HepG2 (cell line): ENCODE results near the gene AASDHPPT. TPM values are rescaled to one million over a fixed set of nuclear protein-coding genes. Genes with fewer than 3 reads are reported as not detected.

ENCODE experiments used
- ATAC-seq: fragments of 200-7000 bp; cut with Tn5 transposase; 3 replicates; pipeline ENCODE4 v1.9.1; 2020; ENCODE audit warnings: mild to moderate bottlenecking, moderate library complexity
- BruUV-seq: library from RNA; stranded (reverse); fragments of 400-500 nt; replicated peaks from 2 replicates; lab custom pipeline; 2021; lab: Mats Ljungman, UMichigan
- CTCF ChIA-PET: fragments of 300-600 bp; formaldehyde crosslinking; extraction: SDS; loops from one replicate; lab custom pipeline; 2021; ENCODE audit warnings: low total read pairs, inconsistent platforms, low intra/inter-chr PET ratio; lab: Yijun Ruan, JAX
- POLR2A ChIA-PET: fragments of 350-600 bp; sonication (Branson Sonifier 250); formaldehyde crosslinking; loops from one replicate; lab custom pipeline; 2020; ENCODE audit warnings: antibody characterized with exemption, inconsistent platforms; lab: Yijun Ruan, JAX
- DNase-seq: peaks from one replicate; pipeline ENCODE4 v3.0.0-alpha.2; 2015; ENCODE audit warnings: low spot score
- FAIRE-seq: peaks from 3 replicates; lab custom pipeline; 2011; peaks lifted over from hg19 to GRCh38; lab: Jason Lieb, UNC
- H2AFZ ChIP-seq: one replicate; pipeline ENCODE4 v1.6.1; 2011; ENCODE audit warnings: low read length, inconsistent platforms
- H3K27ac ChIP-seq: fragments of 300-600 bp; 3 replicates; pipeline ENCODE4 v1.8.0; 2011; ENCODE audit warnings: mixed run types, mild to moderate bottlenecking, mixed read lengths, low read length, inconsistent platforms; ENCODE audit not compliant: insufficient read depth; ENCODE audit errors: extremely low read length
- H3K27me3 ChIP-seq, 2 experiments: fragments of 200-600 bp in 1 of 2; 2 replicates in 1 of 2; 3 replicates in 1 of 2; pipeline versions ENCODE4 v1.6.0 to v1.8.0; 2011; ENCODE audit warnings: low read length in 2 of 2, mild to moderate bottlenecking in 2 of 2, moderate library complexity in 2 of 2, inconsistent platforms in 1 of 2; ENCODE audit not compliant: insufficient read depth in 2 of 2, control insufficient read depth in 1 of 2
- H3K36me3 ChIP-seq, 2 experiments: fragments of 200-600 bp in 1 of 2; replicated peaks in 1 of 2; 2 replicates in 1 of 2; 3 replicates in 1 of 2; pipeline versions ENCODE4 v1.5.1 to v1.8.0; 2011; ENCODE audit warnings: low read length in 2 of 2, inconsistent platforms in 1 of 2; ENCODE audit not compliant: insufficient read depth in 2 of 2, control insufficient read depth in 1 of 2
- H3K4me1 ChIP-seq: 2 replicates; pipeline ENCODE4 v1.5.1; 2012; ENCODE audit warnings: low read length, inconsistent platforms; ENCODE audit not compliant: insufficient read depth
- H3K4me2 ChIP-seq: 2 replicates; pipeline ENCODE4 v1.6.0; 2011; ENCODE audit warnings: low read depth, low read length, inconsistent platforms
- H3K4me3 ChIP-seq, 3 experiments: fragments of 200-600 bp in 1 of 3; sonication (generic), shearing (Covaris generic) in 1 of 3; replicated peaks in 1 of 3; 2 replicates each; pipeline ENCODE4 v1.5.1; 2011 to 2016; ENCODE audit warnings: low read length in 3 of 3, inconsistent platforms in 2 of 3, low read depth in 2 of 3, mild to moderate bottlenecking in 2 of 3, control low read depth in 1 of 3, mixed read lengths in 1 of 3; ENCODE audit not compliant: insufficient read depth in 1 of 3
- H3K79me2 ChIP-seq: one replicate; pipeline ENCODE4 v1.6.1; 2011; ENCODE audit warnings: low read length, inconsistent platforms; ENCODE audit not compliant: insufficient read depth
- H3K9ac ChIP-seq: 2 replicates; pipeline ENCODE4 v1.6.0; 2011; ENCODE audit warnings: mild to moderate bottlenecking, low read depth, low read length, inconsistent platforms; ENCODE audit not compliant: insufficient read depth
- H3K9me3 ChIP-seq: 2 replicates; pipeline ENCODE4 v1.5.1; 2012; ENCODE audit warnings: mild to moderate bottlenecking, low read length
- H4K20me1 ChIP-seq: 2 replicates; pipeline ENCODE4 v1.6.0; 2011; ENCODE audit warnings: inconsistent platforms, mild to moderate bottlenecking, low read length, moderate library complexity; ENCODE audit not compliant: insufficient read depth
- AKAP8 ChIP-seq: sonication (generic); formaldehyde crosslinking; IDR thresholded peaks from 2 replicates; pipeline ENCODE4 v1.5.1; 2020; ENCODE audit warnings: mild to moderate bottlenecking, missing genetic modification reagents
- ATM ChIP-seq: fragments of 450-650 bp; IDR thresholded peaks from 2 replicates; pipeline ENCODE4 v1.7.1; 2017; ENCODE audit warnings: mild to moderate bottlenecking, borderline replicate concordance
- ETV5 ChIP-seq: IDR thresholded peaks from 2 replicates; pipeline ENCODE4 v1.6.1; 2018; ENCODE audit warnings: missing biosample characterization, missing genetic modification reagents, inconsistent platforms, borderline replicate concordance
- FOXO4 ChIP-seq: sonication (generic); formaldehyde crosslinking; conservative IDR thresholded peaks from 2 replicates; pipeline ENCODE4 v1.8.1; 2023; ENCODE audit warnings: missing genetic modification reagents
- GZF1 ChIP-seq: sonication (generic); formaldehyde crosslinking; IDR thresholded peaks from 2 replicates; pipeline ENCODE4 v1.5.1; 2020; ENCODE audit warnings: mild to moderate bottlenecking, missing genetic modification reagents
- IKZF1 ChIP-seq: fragments of 450-650 bp; IDR thresholded peaks from 2 replicates; pipeline ENCODE4 v1.7.1; 2016
- MTA3 ChIP-seq: sonication (generic); formaldehyde crosslinking; IDR thresholded peaks from 2 replicates; pipeline ENCODE4 v1.4.0; 2020; ENCODE audit warnings: missing genetic modification reagents
- NCOA5 ChIP-seq: sonication (generic); formaldehyde crosslinking; IDR thresholded peaks from 2 replicates; pipeline ENCODE4 v1.4.0; 2020; ENCODE audit warnings: missing genetic modification reagents
- NFE2 ChIP-seq: sonication (generic); formaldehyde crosslinking; IDR thresholded peaks from 2 replicates; pipeline ENCODE4 v1.4.0; 2020; ENCODE audit warnings: missing genetic modification reagents
- SP2 ChIP-seq: sonication (generic); formaldehyde crosslinking; IDR thresholded peaks from 2 replicates; pipeline ENCODE4 v1.5.1; 2020; ENCODE audit warnings: mild to moderate bottlenecking, missing genetic modification reagents
- ZBTB37 ChIP-seq: sonication (generic); formaldehyde crosslinking; IDR thresholded peaks from 2 replicates; pipeline ENCODE4 v1.4.0; 2020; ENCODE audit warnings: mild to moderate bottlenecking, missing genetic modification reagents
- ZIK1 ChIP-seq: sonication (generic); formaldehyde crosslinking; IDR thresholded peaks from 2 replicates; pipeline ENCODE4 v1.5.0; 2020; ENCODE audit warnings: mild to moderate bottlenecking, low read depth, missing genetic modification reagents, borderline replicate concordance
- ZNF768 ChIP-seq: sonication (generic); formaldehyde crosslinking; IDR thresholded peaks from 2 replicates; pipeline ENCODE4 v1.4.0; 2020; ENCODE audit warnings: missing genetic modification reagents
- WGBS: methylation state at CpG from one replicate; pipeline ENCODE4 v1.1.6; 2017; ENCODE audit warnings: low lambda C conversion rate; 5-methylcytosine and 5-hydroxymethylcytosine counted together
- in situ Hi-C: cut with HindIII; loops from 2 replicates; pipeline ENCODE4 v1.10.0; 2017; ENCODE audit warnings: low pct_unique_long_range_greater_than_20kb; ENCODE audit not compliant: extremely low pct_ligation_motif_present
- intact Hi-C: fragments of 100-400 bp; cut with micrococcal nuclease; formaldehyde crosslinking; loops from one replicate; pipeline ENCODE4 v1.10.0; 2022; ENCODE audit not compliant: unreplicated experiment
- polyA plus RNA-seq, 8 experiments: library from polyadenylated mRNA; depleted of rRNA in 3 of 8; stranded (reverse) in 7 of 8; unstranded in 1 of 8; fragments of >200 nt; fragmentation: Illumina TruSeq in 4 of 8; extraction: Trizol in 4 of 8; gene quantifications; 2 replicates each; pipeline versions ENCODE4 v1.2.1 to v1.2.3, GENCODE V29; 2011 to 2016; ENCODE audit warnings: low read depth in 4 of 8, missing spikeins in 1 of 8, mixed read lengths in 1 of 8; ENCODE audit not compliant: insufficient read depth in 1 of 8
- total RNA-seq, 5 experiments: library from RNA; depleted of rRNA; stranded (reverse); fragments of >200 nt; fragmentation: Illumina TruSeq; extraction: Trizol; gene quantifications; 2 replicates each; pipeline ENCODE4 v1.2.3, GENCODE V29; 2016; ENCODE audit warnings: low read depth in 1 of 5
- TF ChIP-seq, protein P1 (sequence below): sonication (generic); formaldehyde crosslinking; conservative IDR thresholded peaks from 2 replicates; pipeline ENCODE4 v1.4.0; 2020; ENCODE audit warnings: missing genetic modification reagents
- TF ChIP-seq, protein P2 (sequence below): IDR thresholded peaks from 2 replicates; pipeline ENCODE4 v1.6.1; 2012; ENCODE audit warnings: low read length, improper control_type of control experiment

AASDHPPT gene
- total and polyA plus RNA-seq, 2 of the 13 experiments (the other 11 are each of a cell fraction or from before 2014, with no cell fraction given), result 20.2 to 43.7 TPM

GRCh38 chr11:106091480-106092123 is 14.1 kb downstream of the AASDHPPT start (continued):
- TF ChIP-seq, protein P1, sequence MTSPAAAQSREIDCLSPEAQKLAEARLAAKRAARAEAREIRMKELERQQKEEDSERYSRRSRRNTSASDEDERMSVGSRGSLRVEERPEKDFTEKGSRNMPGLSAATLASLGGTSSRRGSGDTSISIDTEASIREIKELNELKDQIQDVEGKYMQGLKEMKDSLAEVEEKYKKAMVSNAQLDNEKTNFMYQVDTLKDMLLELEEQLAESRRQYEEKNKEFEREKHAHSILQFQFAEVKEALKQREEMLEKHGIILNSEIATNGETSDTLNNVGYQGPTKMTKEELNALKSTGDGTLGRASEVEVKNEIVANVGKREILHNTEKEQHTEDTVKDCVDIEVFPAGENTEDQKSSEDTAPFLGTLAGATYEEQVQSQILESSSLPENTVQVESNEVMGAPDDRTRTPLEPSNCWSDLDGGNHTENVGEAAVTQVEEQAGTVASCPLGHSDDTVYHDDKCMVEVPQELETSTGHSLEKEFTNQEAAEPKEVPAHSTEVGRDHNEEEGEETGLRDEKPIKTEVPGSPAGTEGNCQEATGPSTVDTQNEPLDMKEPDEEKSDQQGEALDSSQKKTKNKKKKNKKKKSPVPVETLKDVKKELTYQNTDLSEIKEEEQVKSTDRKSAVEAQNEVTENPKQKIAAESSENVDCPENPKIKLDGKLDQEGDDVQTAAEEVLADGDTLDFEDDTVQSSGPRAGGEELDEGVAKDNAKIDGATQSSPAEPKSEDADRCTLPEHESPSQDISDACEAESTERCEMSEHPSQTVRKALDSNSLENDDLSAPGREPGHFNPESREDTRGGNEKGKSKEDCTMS (CRISPR knock-in tag), result no peak
- TF ChIP-seq AKAP8 (CRISPR knock-in tag) (no peak), ETV5 (CRISPR knock-in tag) (no peak), SP2 (no peak), MTA3 (CRISPR knock-in tag) (no peak), GZF1 (CRISPR knock-in tag) (no peak)

GRCh38 chr11:106092446-106092845 is 15.0 kb downstream of the AASDHPPT start:
- ATAC-seq (no peak), DNase-seq (no peak), FAIRE-seq (no peak)
- BruUV-seq, result no TSS peak
- peaks cover 23% of the 10 kb centered on the region for H4K20me1 ChIP-seq
- peaks cover 34% of the 10 kb centered on the region for H3K79me2 ChIP-seq
- H3K9ac ChIP-seq, result no peak overlapping the region
- H2AFZ ChIP-seq, result no peak overlapping the region
- H3K36me3 ChIP-seq, result peaks cover 12 to 62% of the 10 kb centered on the region in 2 experiments
- 93% methylated on average over 1 of the region's 1 CpG for WGBS
- H3K9me3 ChIP-seq, result no peaks in the 10 kb centered on the region
- ChIA-PET POLR2A (interaction anchor here (1.3 kb wide), 1 partner anchor 15 kb away, joined by 3 read pairs; the partner anchor contains the start of genes AASDHPPT and KBTBD3), CTCF (no interaction called here)
- intact Hi-C loops (no loop called here), in situ Hi-C loops (no loop called here)
- H3K4me3 ChIP-seq, result no peak overlapping the region
- H3K4me1 ChIP-seq, result peaks cover 17% of the 10 kb centered on the region
- no peak overlapping the region for H3K4me2 ChIP-seq
- H3K27ac ChIP-seq, result no peak overlapping the region
- no peaks in the 10 kb centered on the region for H3K27me3 ChIP-seq
- TF ChIP-seq, protein P2, sequence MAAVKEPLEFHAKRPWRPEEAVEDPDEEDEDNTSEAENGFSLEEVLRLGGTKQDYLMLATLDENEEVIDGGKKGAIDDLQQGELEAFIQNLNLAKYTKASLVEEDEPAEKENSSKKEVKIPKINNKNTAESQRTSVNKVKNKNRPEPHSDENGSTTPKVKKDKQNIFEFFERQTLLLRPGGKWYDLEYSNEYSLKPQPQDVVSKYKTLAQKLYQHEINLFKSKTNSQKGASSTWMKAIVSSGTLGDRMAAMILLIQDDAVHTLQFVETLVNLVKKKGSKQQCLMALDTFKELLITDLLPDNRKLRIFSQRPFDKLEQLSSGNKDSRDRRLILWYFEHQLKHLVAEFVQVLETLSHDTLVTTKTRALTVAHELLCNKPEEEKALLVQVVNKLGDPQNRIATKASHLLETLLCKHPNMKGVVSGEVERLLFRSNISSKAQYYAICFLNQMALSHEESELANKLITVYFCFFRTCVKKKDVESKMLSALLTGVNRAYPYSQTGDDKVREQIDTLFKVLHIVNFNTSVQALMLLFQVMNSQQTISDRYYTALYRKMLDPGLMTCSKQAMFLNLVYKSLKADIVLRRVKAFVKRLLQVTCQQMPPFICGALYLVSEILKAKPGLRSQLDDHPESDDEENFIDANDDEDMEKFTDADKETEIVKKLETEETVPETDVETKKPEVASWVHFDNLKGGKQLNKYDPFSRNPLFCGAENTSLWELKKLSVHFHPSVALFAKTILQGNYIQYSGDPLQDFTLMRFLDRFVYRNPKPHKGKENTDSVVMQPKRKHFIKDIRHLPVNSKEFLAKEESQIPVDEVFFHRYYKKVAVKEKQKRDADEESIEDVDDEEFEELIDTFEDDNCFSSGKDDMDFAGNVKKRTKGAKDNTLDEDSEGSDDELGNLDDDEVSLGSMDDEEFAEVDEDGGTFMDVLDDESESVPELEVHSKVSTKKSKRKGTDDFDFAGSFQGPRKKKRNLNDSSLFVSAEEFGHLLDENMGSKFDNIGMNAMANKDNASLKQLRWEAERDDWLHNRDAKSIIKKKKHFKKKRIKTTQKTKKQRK, result no peak
- no peak for TF ChIP-seq NFE2 (CRISPR knock-in tag)
- no peak for TF ChIP-seq NCOA5 (CRISPR knock-in tag)
- no peak for TF ChIP-seq ZIK1
- no peak for TF ChIP-seq FOXO4 (CRISPR knock-in tag)
- no peak for TF ChIP-seq ATM
- no peak for TF ChIP-seq ZBTB37
- no peak for TF ChIP-seq ZNF768 (CRISPR knock-in tag)
- TF ChIP-seq IKZF1, result no peak
